ENCODE data around the gene TMEM135.
"Not testable (repeated sequence)": the region's sequence is repeated elsewhere in the genome, so short reads cannot be mapped to it uniquely, and the experiment has no call there.

TMEM135 gene

DNA sequence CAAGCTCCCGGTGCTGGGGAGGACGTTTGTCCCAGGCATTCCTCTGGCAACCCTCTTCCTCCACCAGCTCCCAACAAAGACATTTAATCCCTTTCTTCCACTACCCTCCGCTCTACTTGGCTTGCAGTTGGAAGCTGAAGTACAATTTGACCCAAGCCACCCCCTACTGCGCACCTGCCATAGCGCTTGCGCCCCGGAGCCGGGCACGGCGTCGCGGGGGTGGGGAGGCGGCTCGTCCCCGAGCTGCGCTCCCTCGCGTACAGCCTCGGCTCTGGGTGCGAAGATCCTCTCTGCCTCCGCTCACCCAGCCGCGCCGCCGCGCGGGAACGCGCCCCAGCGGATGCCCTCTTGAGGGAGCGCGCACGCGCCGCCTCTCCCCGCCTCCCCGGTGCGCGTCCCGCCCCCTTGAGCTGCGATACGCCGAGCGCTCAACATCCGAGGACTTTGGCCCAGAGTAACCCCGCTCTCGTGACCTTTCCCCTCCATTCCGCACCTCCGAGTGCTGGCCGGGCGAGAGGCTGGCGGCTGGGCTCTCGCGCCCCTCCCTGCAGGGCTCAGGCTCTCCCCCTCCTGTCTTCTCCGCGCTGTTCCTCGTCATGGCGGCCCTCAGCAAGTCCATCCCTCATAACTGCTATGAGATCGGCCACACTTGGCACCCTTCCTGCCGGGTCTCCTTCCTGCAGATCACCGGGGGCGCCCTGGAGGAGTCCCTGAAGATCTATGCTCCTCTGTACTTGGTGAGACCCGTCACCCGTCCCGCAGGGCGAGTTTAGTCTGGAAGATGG is at the start of gene TMEM135:
TMEM135 (plus strand) TSS at position 485 of the 785 bp plus-strand sequence; CDS start at position 597, 112 bp downstream.
- peak; percentile 94 for DNase-seq (ENCODE audit: low spot score)

DNA sequence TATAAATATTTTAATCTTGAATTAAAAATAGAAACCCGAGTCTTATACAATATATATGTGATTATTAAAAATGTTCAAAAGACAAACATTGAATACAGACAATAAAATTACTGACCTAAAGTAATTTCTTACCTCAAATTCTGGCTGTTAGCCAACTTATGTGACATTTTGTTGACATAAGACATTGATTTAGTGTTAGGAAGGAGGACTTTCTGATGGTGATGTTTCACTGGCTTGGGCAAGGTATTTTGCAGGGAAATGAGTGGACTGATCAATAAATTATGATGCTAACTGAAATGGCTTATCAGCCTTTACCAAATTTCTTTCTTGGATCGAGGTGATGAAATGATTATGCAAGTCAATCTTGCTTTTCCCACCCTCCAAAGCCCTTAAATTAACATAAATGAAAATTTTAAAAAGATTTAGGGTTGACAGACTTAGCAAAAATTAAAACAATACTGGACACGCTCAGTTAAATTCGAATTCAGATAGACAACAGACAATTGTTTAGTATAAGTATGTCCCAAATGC is 49.3 kb upstream of the TMEM135 start:
- DNase-seq (ENCODE audit: low spot score): no peak

DNA sequence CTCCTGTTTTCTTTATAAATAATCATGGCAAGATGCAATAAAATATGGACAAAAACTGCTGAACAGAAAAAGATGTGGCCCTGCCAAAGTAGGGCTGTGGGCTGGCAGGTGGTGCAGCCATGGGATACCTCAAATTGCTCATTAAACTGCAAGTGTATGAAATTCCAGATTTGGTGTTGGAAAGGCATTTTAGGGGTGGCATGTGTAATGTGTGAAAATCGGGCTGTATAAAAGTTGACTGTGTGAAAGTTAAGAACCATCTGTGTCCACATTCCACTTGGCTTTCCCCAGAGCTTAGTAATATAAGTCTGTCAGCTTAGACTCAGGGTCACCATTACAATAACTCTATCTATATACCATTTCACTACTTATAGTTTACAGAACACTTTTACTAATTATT is 47.7 kb upstream of the TMEM135 start:
- peak; percentile 2 for DNase-seq (ENCODE audit: low spot score)

DNA sequence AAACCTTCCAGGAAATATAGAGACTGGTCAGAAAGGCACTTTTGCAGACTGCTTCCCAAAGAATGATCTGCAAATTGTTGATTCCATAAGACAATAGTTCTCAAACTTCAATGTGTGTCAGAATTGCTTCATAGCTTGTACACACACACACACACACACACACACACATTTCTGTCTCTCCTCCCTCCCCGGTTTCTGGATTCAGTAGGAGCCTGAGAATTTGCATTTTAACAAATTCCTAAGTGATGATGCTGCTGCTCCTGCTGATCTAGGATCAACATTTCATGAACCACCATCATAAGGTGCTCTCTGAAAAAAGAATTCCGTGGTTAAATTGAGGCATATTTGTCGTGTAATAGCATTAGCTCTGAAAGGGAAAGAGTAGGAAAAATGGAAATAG is 47.2 kb upstream of the TMEM135 start:
- DNase-seq (ENCODE audit: low spot score): peak; percentile 91

DNA sequence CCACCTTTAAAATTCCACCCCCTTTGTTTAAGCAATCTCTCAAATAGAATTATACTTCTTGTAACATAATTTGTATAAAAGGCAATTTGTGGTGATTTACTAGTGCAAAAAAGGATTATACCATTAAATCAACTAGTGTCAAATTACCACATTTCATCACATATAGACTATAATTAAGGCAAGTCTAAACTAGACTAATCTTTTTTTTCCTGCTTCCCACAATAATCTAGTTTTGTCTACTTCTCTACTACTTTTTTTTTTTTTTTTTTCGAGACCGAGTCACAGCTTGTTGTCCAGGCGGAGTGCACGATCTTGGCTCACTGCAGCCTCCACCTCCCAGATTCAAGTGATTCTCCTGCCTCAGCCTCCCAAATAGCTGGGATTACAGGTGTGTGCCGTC is 46.4 kb upstream of the TMEM135 start:
- DNase-seq (ENCODE audit: low spot score): no peak

DNA sequence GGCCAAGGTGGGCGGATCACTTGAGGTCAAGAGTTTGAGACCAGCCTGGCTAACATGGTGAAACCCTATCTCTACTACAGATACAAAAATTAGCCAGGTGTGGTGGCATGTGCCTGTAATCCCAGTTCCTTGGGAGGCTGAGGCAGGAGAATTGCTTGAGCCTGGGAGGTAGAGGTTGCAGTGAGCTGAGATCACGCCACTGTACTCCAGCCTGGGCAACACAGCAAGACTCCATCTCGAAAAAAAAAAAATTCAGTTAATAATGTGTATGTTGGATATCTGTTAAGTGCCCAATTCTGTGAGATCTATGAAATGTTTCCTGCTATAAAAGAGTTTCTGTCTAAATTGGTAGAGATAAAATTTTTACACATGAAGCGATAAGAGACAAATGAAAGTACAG is 45.4 kb upstream of the TMEM135 start:
- not testable (repeated sequence) for DNase-seq (ENCODE audit: low spot score)

DNA sequence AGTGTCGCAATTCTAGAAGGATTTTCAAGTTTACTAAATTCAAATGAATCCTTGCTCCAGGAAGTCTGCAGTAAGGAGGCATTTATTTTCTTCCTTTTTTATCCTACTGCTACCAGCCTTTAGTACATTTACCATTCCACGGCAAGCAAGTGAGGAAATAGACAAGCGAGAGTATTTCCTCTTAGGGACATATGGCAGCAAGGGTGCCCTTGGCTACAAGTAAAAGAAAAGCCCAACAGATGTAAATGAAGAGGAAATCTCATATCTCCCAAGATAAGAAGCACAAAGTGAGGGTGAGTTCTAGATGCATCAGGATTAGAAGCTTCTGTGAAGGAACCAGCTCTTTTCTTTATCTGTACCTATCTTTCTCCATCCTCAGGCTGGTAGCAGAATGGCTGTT is 44.7 kb upstream of the TMEM135 start:
- DNase-seq (ENCODE audit: low spot score): no peak

DNA sequence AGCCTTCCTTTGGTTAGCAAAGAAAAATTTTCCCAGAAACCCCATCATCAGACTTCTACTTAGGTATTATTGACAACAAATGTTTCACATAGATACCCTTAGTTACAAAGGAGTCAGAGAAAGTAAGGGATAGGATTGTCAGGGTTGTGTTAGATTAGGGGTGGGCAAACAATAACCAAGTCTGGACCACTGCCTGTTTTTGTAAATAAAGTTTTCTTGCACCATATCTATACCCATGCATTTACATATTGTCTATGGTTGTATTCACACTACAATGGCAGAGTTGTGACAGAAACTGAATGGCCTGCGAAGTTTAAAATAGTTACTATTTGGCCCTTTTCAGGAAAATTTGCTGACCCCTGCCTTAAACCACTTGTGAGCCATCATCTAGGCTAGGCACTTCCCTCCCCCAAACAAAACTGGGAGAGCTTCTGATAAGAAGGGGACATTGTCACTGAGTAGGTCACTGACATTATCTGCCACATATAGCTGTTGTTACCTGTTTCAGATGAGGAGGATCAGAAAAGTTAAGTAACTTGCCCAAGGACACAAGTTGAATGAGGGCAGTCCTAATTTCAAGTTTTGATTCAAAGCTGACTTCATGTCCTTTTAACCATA is 40.7 kb upstream of the TMEM135 start:
- DNase-seq (ENCODE audit: low spot score): no peak

DNA sequence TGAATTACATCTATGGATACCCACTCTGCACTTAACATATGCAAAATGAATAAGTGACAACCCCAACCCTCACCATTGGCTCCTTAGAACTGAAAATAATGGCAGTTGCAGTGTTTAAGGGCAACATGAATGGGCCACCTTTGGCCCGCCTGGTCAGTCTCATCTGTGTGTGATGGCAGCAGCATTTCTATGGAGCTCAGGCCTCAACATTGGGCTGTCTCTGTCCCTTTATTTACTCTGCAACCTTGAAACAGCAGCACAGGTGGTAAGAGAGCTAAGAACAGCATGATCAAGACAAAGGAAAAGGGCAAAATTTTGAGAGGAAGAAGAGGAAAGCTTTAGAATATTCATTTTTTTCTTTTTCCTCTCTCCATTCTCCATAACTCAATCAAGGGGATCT is 38.3 kb upstream of the TMEM135 start:
- DNase-seq (ENCODE audit: low spot score): no peak

DNA sequence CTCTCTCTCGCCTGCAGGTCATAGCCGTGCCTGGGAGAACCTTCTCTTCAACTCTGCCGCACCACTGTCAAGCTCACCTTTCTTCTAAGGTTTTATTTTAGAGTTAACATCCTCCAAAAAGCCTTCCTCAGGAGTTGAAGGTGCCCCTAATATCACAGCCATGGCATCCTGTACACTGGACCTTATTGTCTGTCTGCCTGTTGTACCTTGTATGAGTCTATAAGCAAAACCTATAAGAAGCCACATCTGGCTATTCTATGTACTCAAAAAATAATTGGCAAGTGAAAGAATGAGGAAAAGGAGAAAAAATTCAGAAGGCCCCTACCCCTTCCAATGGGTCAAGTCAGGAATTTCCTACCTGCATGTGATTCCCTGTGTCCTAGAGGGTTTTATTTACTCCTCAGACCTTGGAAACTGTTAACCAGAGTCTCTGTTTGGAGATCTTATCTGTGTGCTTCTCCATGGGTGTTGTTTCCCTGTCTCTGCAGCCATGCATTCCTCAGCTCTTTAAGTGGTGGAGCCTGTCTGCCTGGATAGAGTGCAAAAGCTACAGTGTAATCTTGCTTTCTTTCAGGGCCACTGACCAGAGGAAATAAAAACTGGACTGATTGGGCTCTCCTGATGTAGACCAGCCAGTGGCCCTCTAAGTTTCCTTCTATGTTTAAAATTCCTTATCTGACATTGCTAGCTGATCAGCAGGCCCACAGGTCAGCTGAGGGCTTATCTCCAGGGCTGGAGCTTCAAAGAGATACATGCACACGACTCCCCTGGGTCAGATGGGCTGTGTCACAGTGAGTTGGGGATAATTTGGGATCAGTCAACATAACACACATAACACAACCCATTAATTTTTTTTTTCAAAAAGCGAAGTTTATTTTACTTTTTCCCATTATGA is 37.6 kb upstream of the TMEM135 start:
- DNase-seq (ENCODE audit: low spot score): peak; percentile 32

DNA sequence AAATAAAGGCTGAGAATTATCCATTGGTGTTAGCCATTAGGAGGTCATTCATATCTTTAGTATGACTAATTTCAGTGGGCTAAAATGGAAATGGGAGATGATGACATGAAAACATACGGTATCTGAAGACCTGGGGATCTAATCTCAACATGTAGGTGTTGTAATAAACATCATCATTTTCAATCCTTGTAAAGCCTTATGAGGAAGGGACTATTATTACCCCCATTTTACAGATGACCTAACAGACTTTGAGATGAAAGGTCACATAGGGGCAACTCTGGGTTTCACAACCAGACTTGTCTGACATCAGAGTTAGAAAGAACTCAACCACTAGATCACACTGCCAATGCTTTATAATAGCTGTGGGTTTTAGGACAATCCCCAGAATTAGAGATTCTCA is 34.8 kb upstream of the TMEM135 start:
- DNase-seq (ENCODE audit: low spot score): no peak

DNA sequence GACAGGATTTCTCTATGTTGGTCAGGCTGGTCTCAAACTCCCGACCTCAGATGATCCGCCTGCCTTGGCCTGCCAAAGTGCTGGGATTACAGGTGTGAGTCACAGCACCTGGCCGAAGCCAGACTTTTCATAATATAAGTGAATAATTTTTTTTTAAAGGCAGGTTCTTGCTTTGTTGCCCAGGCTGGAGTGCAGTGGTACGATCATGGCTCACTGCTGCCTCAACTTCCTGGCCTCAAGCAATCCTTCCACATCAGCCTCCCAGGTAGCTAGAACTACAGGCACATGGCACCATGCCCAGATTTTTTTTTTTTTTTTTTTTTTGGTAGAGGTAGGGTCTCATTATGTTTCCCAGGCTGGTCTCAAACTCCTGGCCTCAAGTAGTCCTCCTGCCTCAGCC is 33.5 kb upstream of the TMEM135 start:
- not testable (repeated sequence) for DNase-seq (ENCODE audit: low spot score)

DNA sequence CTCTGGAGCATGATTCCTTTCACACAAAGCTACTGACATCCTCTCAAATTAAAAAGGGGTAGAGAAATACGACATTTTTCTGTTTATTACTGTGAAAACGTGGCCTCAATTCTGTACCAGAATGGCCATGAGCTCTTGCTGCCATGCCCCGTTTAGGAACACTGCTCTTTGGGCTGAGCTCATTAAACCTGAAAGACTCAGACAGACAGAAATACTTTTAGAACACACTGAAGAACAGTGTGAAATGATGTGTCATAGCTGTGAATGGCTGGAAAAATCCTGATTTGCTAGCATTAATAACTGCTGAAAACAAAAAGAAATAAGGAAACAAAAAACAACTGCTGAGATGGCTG is 32.2 kb upstream of the TMEM135 start:
- no peak for DNase-seq (ENCODE audit: low spot score)

DNA sequence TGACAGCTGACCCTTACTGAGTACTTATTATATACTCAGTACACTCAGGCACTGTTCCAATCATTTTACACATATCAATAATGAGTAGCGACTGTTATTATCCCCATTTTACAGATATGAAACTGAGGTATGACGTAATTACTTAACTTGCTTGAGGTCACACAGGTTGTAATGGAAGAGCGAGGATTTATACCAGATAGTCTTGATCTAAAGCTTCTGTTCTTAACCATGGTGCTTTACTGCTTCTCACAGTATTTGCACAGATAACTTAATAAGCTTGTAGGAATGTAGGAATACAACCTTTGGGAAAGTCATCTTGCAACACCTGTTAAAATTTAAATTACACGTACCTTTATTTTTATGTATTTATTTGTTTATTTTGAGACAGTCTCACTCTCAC is 31.7 kb upstream of the TMEM135 start:
- DNase-seq (ENCODE audit: low spot score): no peak

DNA sequence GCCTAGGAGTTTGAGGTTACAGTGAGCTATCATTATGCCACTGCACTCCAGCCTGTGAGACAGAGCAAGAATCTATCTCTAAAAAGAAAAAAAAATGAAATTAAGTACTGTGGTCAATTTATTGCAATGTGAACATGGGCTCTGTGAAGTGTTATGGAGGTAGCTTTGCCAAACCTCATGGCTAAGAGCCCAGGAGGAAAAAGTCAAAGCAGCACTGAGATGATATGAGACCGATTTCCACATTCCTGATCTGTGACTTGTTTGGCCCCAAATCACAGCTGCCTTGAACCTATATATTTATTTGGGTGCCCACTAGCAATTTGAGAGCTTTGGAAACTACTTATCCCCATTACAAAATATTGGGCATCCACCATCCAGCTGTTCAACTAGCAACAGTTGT is 29.8 kb upstream of the TMEM135 start:
- no peak for DNase-seq (ENCODE audit: low spot score)

DNA sequence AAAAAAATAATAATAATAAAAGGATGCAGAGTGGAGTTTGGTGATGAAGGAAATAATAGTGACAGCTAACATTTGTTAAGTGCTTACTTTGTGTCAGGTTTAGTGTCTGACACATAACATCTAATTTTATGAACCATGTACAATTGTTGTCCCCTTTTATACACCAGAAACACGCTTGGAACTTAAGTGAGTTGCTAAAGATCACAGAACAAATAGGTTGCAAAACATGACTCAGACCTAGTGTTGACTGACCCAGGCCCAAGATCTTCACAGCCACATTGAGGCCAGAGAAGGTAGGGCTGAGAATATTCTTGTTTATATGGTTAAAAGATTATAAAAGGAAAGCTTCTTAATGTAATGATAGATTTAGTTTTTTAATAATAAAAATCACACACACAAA is 25.6 kb upstream of the TMEM135 start:
- DNase-seq (ENCODE audit: low spot score): no peak

DNA sequence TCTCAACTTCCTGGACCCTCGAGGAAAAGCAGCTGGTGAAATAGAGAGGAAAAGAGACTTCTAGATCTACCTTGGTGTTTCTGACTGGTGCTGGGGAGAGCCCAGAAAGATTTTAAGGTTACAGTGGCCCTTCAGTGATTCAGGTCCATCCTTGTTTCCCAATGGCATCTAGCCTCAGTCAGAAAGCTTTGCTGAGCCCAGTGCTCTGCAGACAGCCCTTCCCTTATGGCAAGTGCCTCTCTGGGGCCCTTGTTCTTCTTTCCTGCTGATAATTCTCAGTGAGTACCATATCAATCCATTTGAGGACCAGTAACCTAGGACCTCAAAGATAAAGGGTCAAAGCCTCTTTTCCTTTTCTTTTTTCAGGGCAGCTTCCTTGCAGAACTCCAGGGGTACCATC is 25.1 kb upstream of the TMEM135 start:
- no peak for DNase-seq (ENCODE audit: low spot score)

DNA sequence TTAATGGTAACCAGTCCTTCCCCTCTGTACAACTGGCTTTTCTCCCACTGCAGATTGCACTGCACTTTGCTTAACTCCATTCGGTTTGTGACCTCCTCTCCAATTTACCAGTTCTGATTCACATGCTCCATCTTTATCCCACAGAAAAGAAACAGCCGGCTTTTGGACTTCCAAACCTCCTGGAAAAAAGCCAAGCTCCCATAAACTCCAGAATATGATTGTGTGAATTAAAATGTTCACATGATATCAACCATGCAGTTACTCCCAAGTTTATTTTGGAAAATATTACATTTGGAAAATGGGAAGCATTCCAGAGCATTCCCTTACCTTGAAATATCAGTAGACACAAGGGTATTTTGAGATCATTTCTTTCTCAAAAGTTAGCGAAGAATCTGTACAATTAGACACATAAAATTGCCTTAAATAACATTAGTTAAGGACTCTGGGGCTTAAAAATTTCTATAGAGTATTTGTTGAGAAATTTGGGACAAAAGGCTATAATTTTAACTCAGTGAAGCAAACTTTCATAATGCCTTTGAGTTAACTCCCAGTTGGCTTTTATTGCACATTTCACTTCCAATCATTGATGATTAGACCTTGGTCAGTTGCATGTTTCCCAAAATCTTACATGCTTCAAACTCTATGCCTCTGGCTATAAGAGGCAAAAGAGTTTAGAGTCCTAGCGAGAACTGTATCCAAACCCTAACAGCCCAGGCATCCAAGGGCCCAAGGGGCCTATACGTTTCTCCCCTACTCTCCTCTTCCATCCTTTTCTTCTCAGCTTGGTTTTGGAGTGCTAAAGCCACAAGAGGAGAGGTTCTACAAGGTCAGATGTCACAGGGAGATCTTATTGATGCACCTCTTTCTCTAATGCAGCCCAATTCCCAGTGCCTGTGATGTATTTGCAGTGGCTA is 23.6 kb upstream of the TMEM135 start:
- DNase-seq (ENCODE audit: low spot score): no peak

DNA sequence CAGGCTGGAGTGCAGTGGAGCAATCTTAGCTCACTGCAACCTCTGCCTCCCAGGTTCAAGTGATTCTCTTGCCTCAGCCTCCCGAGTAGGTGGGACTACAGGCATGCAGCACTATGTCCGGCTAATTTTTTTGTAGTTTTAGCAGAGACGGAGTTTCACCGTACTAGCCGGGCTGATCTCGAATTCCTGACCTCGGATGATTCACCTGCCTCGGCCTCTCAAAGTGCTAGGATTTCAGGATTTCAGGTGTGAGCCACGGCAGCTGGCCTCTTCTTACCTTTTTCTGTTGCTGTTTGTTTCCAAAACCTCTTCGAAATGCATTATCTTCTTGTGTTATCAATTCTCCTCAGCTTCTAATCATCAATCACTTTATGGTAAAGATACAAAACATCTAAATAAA is 22.1 kb upstream of the TMEM135 start:
- no peak for DNase-seq (ENCODE audit: low spot score)

DNA sequence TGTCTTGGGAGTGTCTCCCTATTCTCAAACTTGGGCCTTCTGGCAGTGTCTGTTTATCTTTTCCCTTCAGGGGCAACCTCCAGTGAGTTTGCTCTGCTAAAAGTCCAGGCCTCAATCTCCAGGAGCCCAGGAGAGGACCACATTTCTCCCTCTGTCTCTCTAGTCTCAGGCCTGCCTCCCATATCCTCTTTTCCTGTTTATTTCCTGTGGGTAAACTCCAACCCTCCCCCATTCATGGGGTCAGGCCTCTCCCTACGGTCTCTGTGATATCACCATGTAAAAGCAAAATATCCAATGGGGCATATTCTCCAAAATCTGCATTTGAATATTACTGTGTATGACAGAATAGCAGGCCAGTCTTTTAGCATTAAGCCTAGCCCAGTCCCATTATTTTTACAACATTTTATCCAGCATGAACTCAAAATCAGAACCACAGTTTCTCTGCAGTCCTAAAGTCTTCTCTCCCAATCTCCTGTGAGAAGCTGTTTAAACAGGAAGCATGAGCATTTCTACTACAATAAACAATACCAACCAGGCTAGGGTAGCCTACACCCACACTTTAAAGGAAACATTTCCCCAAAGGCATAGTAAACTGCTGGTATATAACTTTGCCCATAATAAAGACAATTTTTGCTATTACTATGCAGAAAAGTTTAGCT is 18.0 kb upstream of the TMEM135 start:
- no peak for DNase-seq (ENCODE audit: low spot score)

DNA sequence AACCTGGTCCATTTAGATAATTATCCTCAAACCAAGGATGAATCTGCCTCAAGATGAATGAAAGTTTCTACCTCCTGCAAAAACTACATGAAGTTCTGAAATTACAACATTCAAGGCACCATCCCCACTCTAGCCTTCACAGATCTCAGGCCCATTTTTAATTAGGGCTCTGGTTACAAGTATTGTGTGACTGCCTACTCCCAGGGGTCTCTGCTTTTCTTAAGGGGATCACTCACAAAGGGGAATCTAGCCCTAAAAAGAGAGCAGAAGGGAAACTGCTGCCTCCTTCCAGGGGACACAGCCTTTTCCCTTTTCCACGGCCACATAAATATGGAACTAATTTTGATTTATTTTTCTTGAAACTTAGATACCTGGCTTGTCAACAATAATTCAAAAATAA is 17.4 kb upstream of the TMEM135 start:
- no peak for DNase-seq (ENCODE audit: low spot score)

All from kidney tubule cell (primary cell).